ENCODE measurements around the gene CHIT1.
"Not testable (repeated sequence)": the region's sequence is repeated elsewhere in the genome, so short reads cannot be mapped to it uniquely, and the experiment has no call there.

CHIT1 gene

DNA sequence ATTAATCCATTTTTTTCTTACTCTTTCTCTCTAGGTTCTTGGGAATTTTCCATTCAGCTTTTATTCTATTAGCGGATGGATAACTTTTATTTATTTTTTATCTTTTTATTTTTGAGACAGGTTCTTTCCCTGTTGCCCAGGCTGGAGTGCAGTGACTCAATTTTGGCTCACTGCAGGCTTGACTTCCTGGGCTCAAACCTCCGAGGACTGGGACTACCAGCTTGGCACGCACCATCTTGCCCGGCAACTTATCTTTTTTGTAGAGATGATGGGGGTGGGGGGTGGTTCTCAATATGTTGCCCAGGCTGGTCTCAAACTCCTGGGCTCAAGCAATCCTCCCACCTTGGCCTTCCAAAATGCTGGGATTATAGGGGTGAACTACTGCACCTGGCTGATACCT lies 36.1 kb upstream of the CHIT1 start:
- no peak for DNase-seq

DNA sequence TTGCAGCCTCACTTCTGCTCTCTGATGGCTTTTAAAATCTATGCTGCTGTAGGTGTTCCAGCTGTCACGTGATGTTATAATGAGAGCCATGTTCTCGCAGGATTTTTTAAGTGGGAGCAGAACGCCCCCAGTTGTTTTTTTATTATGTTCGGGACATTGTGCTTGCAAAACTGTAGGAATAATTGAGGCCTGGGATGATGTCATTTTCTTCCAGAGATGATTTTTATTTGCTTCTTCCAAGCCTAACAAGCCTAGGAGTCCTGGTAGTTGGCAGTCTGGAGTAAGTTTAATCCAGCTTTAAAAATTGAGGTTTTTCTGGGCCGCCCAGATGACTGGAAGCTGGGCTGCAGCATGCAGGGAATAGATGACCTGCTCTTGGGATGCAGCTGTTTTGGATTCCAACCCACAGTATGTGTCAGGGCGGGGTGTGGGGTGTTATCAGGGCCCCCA lies 34.6 kb upstream of the CHIT1 start:
- no peak for DNase-seq

DNA sequence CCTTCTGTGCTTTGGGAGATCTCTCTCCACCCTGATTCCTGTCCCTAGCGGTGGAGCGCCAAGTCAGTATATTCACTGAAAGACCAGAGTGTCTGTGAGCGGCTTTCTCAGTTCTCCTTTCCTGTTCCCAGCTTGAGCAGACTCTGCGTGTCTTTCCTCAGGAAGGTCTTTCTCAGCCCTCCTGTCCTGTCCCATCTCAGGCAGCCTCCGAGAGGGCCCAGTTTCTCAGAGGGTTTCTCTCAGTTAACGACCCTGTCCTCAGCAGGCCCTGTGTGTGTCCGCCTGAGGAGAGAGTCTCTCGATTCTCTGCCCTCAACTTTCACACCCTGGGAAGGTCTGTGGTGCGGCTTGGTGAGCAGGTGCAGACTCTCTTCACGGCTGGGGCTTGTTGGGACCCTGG lies 34.0 kb upstream of the CHIT1 start:
- no peak for DNase-seq

DNA sequence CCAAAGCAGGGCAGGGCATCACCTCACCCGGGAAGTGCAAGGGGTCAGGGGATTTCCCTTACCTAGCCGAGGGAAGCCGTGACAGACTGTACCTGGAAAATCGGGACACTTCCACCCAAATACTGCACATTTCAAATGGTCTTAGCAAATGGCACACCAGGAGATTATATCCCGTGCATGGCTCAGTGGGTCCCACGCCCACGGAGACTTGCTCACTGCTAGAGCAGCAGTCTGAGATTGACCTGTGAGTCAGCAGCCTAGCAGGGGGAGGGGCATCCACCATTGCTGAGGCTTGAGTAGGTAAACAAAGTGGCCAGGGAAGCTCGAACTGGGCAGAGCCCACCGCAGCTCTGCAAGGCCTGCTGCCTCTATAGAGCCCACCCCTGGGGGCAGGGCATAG lies 27.2 kb upstream of the CHIT1 start:
- DNase-seq = not testable (repeated sequence)

DNA sequence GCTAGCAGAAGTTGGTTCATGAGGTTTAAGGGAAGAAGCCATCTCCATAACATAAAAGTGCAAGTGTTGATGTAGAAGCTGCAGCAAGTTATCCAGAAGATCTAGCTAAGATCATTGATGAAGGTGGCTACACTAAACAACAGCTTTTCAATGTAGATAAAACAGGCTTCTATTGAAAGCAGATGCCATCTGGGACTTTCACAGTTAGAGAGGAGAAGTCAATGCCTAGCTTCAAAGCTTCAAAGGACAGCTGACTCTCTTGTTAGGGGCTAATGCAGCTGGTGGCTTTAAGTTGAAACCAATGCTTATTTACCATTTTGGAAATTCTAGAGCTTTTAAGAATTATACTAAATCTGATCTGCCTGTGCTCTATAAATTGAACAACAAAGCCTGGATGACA lies 25.3 kb upstream of the CHIT1 start:
- DNase-seq = not testable (repeated sequence)

DNA sequence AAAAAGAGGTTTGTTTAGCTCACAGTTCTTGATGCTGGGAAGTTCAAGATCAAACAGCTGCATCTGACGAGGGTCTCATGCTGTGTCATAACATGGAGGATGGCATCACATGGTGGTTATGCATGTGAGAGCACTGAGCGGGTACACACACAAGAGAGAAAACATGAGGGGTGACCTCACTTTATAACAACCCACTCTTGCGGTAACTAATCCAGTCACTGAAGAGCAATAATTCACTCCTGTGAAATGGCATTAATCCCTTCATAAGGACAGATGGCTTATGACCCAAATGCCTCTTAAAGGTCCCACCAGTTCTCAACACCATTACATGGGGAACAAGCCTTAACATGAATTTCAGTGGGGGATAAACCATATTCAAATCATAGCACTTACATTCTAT lies 23.2 kb upstream of the CHIT1 start:
- no peak for DNase-seq

DNA sequence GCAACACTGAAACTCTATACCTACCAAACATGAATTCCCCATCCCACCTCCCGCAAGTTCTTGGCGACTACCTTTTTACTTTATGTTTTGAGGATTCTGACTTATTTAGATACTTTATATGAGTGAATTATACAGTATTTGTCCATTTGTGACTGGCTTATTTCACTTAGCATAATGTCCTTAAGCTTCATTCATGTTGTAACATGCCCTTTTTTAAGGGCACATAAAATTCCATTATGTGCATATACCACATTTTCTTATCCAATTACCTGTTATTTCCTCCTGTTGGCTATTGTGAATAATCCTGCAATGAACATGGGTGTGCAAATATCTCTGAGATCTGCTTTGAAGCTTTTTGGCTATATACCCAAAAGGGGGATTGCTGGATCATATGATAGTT lies 22.0 kb upstream of the CHIT1 start:
- no peak for DNase-seq

DNA sequence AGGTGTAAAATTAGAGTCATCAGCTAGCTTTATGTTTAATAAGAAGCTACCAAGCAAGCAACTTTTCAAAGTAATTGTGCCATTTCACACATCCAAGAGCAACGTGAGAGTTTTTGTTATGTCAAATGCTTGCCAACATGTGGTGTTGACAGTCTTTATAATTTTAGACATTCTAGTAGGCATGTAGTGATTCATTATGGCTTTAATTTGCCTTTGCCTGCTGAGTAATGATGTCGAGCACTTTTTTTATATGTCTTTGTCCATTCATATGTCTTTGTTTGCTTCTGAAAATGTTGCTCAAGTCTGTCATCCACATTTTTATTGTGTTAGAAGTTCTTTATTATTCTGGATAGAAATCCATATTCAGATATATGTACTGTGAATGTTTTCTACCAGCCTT lies 21.4 kb upstream of the CHIT1 start:
- DNase-seq = no peak

DNA sequence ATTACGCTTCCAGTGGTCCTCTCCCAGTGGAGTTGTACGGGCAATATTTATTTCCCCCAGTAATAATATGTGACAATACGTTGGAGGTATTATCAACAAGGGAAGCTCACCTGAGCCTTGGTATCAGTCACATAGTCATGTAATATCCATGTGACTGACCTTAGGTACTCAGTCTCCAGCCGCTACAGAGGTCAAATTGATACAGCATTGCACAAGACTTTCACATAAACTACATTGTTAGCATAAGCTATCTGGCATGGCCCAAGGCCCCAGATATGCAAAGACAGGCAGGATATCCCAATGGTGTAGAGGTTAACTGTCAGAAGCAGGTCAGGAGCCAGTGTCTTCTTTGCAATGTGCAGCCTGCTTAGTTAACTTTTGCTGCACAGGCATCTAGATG lies 15.3 kb upstream of the CHIT1 start:
- no peak for DNase-seq

DNA sequence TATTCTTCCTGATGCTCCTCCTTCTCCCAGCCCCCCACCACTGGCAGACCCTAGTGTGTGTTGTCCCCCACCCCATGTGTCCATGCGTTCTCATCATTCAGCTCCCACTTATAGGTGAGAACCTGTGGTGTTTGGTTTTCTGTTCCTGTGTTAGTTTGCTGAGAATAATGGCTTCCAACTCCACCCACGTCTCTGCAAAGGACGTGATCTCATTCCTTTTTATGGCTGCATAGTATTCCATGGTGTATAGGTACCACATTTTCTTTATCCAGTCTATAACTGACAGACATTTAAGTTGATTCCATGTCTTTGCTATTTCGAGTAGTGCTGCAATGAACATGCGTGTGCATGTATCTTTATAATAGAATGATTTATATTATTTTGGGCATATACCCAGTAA lies 12.2 kb upstream of the CHIT1 start:
- not testable (repeated sequence) for DNase-seq

DNA sequence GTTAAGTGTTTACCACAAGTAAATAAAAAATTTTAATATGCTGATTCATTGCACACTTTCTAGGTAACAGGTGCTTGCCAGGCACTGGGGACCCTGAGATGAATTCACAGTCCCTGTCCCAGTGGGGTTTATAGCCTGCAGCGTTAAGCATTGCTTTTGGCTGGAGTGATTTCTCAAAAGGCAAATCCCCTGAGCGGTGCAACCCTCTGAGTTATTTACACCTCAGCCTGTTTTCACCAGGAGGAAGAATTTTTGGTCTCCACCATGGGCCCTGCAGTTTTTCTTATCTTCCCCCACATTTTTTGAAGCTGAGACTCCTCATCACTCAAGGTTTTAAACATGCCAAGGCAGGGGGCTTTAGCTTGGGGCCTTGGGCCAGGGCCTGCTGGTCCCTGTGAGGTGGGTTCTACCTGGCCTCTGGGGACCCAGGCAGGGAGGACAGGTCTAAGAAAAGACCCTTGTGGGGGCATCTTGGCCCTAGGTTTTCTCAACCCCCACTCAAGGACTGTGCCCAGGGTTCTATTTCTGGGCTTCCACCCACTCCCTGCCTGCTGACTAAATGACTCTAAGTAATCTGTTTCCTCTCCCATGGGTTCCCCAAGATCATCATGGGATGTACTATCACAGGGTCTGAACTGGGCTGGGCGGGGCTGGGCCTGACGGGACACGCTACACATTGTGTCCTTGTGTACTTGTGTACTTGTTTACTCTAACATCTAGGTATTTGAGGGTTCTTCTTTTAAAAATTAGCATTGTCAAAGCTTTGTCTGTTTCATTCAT lies 10.2 kb upstream of the CHIT1 start:
- peak; percentile 77 to 98 for DNase-seq

DNA sequence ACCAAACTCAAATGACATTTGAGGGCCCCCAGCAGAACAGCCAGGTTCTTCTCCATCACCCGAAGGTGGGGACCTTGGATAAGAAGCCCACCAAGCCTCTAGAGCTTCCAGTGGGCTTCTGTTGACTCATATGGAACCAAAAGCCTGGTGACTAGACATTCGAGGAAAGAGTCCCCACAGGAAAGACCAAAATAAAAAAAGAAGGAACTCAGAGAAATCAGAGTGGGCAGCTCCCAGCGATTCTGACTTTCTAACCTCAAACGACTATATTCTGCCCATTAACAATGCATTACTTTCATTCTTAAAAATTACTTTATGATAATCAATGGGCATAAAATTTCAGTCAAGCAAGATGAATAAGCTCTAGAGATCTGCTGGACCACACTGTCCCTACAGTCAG lies 9.6 kb upstream of the CHIT1 start:
- peak; percentile 56 to 79 for DNase-seq

DNA sequence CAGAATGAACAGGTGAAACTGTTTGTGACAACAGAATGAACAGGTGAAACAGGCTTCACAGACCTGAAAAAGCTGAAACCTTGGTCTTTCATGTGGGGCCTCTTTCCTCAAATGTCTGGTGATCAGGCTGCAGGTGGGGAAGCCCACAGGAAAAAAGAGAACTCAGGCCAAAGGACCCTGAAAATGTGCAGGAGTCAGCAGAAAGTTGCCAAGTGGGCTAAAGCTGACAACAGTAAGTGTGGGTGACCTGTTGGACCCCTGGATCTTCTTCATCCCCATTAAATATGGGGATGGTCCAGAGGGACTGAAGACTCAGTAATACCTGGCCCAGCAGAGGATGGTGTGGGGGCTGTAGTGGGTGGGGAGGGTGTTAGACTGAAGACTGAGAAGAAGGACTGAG lies 9.1 kb upstream of the CHIT1 start:
- DNase-seq = no peak

DNA sequence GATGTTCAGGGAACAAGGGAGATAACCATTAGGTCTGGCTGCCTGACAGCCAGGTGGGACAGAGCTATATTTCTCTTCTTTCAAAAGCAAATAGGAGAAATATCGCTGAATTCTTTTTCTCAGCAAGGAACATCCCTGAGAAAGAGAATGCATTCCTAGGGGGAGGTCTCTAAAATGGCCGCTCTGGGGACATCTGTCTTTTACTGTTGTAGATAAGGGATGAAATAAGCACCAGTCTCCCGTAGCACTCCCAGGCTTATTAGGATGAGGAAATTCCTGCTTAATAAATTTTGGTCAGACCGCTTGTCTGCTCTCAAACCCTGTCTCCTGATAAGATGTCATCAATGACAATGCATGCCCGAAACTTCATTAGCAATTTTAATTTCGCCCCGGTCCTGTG lies 5.4 kb upstream of the CHIT1 start:
- not testable (repeated sequence) for DNase-seq

DNA sequence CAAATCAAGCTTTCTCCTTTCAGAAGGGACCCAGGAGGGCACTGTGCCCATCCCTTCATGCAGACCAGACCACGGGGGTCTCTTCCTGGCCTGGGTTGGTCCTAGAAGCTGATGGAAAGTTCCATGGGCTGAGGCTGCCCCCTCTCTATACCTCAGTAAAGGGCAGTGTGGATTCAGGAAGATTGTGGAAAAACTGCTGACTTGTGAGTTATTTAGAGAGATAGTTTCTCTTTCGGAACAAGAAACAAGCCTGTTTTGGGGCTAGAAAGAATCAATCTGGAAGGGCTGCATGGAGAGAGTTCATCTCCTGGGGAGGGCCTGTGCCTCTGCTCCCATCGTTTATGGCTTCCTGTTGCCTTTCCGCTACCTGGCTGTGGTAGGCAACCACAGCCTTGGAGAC lies 803 bp downstream of the CHIT1 start:
- no peak for DNase-seq

DNA sequence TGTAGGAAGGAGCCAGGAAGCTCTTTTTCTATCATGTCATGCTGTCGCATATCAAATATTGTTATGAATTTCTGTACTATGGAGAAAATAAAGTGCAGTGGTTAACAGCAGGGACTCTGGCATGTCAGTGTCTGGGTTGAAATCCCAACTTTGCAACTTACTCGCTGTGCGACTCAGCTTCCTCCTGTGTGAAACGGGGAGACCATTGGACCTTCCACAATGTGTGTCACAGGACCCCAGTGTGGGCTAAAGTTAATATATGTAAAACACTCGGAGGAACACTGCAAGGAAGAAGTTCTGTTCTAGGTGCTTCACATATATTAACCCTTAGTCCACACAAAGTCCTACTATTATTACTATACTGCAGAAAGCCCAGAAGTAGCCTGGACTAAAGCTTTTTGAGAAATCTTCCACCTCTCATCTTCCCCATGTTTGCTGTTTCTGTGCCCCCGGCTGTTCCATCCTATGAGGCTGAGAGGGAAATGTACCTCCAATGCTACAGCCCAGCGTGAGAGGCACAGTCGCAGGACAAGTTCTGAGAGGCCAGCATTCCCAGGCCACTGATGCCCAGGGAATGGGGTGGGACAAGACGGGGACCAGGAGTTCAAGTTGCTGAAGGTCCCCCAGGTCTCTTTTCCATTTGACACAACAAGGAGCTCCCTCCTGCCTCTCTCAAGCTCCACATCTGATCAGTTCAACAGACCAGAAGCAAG lies 1.9 kb downstream of the CHIT1 start:
- DNase-seq = peak; percentile 33 to 71

DNA sequence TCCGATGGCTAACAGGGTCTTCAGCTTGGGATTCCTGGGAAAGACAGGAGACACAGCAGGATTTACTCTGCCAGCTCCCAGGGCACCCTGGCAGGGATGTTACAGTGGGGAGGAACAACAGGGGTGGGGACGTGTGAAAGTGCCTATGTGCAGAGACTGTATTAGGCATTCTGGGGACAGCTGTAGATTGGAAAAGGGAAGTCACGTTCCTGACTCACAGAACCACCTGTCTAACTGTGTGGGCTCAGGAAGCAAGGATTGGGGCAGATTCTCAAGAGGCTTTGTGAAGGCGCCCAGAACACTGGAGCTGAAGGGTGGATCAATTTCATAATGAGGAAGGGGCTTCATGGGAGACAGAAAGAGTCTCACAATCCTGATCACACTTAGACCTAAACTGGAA lies 4.4 kb downstream of the CHIT1 start:
- DNase-seq = peak in 1 of 2 donors; percentile 52

DNA sequence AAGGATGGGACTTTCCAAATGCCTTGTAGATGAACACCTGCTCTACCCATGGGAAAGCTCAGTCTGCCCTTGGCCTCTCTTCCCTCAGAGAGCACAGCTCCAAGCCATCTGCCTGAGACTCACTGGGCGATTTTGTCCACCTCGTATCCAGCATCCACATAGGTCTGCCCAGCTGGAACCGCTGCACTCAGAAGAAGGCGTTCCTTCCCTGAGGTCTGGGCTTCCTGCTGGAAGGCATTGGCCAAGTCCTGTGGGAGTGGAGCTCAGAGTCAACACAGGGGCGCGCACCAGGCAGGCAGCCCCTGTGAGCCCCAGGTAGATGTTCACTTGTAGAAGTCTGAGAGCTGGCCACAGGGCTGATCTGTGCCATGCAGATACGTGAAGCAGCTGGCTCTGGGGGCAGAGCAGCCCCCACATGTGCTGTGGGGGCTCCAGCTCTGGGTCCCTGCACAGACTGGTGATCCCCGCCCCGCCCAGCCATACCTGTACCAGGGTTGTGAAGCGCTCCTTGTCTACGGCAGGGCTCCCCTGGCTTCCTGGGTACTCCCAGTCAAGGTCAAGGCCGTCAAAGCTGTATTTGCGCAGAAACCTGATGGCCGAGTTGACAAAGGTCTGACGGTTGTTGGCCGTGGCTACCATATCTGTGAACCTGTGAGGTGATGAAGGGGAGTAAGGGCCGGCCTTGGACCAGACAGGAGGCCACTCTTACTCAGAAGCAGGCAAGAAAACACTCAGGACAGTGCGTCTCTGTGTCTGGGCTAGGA lies 6.3 kb downstream of the CHIT1 start:
- no peak for DNase-seq

DNA sequence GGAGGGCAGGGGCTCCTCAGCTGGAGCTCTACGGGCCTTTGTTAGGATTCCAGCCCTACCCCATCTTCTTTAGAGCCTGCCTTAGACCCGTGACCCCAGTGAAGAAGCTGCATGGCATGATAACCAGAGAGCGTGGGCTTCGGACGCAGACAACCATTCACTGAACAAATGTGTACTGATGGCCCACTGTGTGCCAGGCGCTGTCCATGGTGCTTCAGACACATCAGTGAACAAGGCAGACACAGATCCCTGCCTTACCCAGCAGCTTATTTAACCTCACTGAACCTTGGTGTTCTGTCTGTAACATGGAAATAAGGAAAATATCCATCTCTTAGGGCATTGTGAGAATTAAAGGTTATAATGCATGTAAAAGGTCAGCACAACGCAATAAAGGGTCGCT lies 9.5 kb downstream of the CHIT1 start:
- DNase-seq = no peak

DNA sequence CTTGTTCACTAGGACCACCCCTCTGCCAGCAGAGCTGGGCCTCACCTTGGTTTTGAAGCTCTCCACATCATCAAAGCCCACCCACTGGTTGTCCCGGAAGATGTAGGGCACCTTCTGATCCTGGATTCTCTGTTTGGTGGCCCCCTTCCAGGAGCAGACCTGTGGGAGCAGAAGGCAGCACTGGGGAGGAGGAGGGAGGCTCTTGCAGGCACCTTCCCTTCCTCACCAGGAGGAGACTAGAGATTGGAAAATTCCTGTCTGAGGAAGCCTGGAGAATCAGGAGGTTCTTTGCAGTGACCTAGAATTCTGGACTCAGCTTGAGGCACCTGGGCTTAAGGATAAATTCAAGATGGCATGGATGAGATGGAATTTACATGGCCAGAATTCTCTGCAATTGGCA lies 10.3 kb downstream of the CHIT1 start:
- no peak for DNase-seq

DNA sequence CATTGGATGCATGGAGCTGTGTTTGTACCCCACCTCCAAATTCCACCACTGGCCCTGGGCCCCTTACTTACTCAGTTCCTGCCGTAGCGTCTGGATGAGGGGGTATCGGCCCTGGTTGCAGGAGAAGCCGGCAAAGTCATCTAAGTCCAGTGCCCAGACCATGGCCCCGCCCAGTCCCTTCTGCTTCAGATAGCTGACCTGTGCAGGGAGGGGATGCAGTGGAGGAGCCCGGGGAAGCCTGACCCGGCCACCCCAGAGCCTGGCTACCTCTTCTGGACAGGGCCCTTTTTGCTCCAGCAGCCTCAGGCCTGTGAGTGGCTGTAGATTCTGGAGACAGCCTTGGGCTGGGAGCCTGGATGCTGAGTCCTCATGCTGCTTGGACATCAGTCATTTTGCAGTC lies 11.8 kb downstream of the CHIT1 start:
- no peak for DNase-seq

DNA sequence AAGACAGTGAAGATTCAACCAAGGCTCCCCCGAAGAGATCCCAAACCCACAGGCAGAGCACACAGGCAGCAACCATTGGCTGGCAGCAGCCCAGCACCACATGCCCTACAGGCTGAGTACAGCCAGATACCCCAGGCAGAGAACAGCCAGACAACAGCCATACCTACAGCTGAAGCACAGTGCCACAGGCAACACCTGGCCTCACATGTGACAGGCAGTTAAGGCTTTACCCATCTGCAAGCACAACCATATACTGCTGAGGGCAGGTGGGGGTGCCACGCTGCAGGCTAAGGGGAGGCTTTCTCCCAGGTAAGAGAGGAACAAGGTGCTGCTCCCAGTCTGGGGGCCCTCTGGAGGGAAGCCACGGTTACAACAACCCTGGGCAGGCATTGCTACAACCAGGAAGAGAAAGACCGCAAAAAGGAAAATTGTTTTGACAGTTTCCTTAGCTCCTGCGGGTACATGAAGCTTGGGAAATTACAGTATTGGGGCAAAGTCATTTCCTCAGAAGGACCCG lies 12.3 kb downstream of the CHIT1 start:
- peak; percentile 39 to 56 for DNase-seq

All from inflammatory macrophage treated with lipopolysaccharide for 1 hour (primary cell).